ENCODE measurements around the gene SYT3. TPM values are rescaled to one million over a fixed set of nuclear protein-coding genes. Genes with fewer than 3 reads are reported as not detected.

SYT3 gene
- total and polyA plus RNA-seq, 2 of the 8 experiments (the other 6 are each of a cell fraction or from before 2014, with no cell fraction given): 6.7 to 17.3 TPM

DNA sequence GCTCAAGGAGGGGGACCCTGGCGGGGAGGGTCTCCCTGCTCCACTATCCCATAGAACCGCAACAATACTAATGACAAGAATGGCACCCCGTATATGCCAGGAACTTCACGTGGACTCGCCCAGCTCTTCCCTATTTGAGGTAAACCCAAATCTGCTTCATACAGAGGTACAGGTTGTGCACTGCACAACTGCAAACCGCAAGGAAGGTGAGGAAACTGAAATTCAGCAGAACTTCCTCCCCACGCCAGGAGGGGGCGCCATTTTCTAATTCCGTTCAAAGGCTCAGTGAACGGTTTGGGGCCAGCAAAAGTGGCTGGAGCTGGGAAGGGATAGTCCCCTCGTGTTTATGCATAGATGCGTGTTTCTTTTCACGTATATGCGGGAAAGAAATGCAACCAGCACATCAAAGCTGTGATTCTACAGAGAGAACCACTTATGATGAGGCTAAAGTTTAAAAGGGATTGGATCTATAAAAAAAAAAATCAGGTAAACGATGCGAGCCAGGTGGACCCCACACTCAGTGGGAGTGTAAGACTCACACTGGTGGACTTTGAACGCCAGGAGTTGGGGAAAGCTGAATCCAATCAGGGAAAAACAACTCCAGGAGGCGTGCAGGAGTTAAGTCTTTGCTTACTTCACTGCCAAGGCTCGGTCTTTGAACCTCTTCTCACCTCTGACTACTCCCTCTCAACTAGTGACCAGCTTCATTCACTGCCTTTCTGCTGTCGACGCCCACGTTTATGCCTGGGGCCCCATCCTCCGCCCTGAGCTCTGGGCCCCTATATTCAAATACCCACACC is 29.8 kb upstream of the SYT3 start:
- Histone ChIP-seq H3K79me1 (ENCODE audit: low read depth, low read length) (no peaks in the 10 kb centered on the region), H3K23me2 (ENCODE audit: low read depth, low read length) (peaks cover 1% of the 10 kb centered on the region; the same call in 1 of the 2 replicates)

More for the DNA sequence above, 29.8 kb upstream of the SYT3 start:
- Histone ChIP-seq H3K4me1 (replicated peaks in 1 of 4; ENCODE audit: control insufficient read depth in 3 of 4, insufficient read depth in 4 of 4, low read length in 3 of 4) (peaks cover 0 to 8% (median 4%) of the 10 kb centered on the region in 4 experiments; a peak in 5 of 7 replicates), H4K8ac (ENCODE audit: extremely low read depth, insufficient read depth, low read length) (no peak overlapping the region), H2BK5ac (ENCODE audit: low read depth, low read length) (no peak overlapping the region), H2BK20ac (ENCODE audit: low read length) (no peak overlapping the region), H2BK120ac (replicated peaks; ENCODE audit: low read depth, low read length) (no peak overlapping the region), H3K4me2 (ENCODE audit: insufficient read depth in 1 of 2, low read depth in 2 of 2, low read length in 2 of 2) (no peak overlapping the region), H3K79me2 (ENCODE audit: control insufficient read depth in 1 of 2, insufficient read depth in 2 of 2, low read length in 2 of 2) (no peaks in the 10 kb centered on the region), H2AK5ac (ENCODE audit: low read depth, low read length) (0 out of 2 replicates have a peak overlapping the region, but pooled peaks have one; percentile 15), H4K5ac (ENCODE audit: insufficient read length, low read depth, low read length) (no peak overlapping the region), H3K23ac (ENCODE audit: insufficient read length) (no peak overlapping the region), H4K91ac (replicated peaks; ENCODE audit: insufficient read length, low read length) (no peak overlapping the region), H3K14ac (ENCODE audit: insufficient read length) (no peak overlapping the region), H2AFZ (ENCODE audit: low read length) (no peak overlapping the region), H2BK15ac (ENCODE audit: low read length) (0 out of 2 replicates have a peak overlapping the region, but pooled peaks have one; percentile 72), H4K20me1 (replicated peaks in 1 of 2; ENCODE audit: control insufficient read depth in 1 of 2, insufficient read depth in 2 of 2, low read length in 2 of 2) (peaks cover 0 to 4% of the 10 kb centered on the region in 2 experiments), H3K18ac (ENCODE audit: extremely low read depth, low read length) (no peak overlapping the region), H3K9ac (replicated peaks in 1 of 4; ENCODE audit: extremely low read depth in 1 of 4, low read depth in 3 of 4, low read length in 3 of 4) (no peak overlapping the region), H3K4me3 (ENCODE audit: extremely low read depth in 1 of 4, insufficient read depth in 2 of 4, low read depth in 3 of 4, low read length in 4 of 4) (no peak overlapping the region), H3K27me3 (replicated peaks in 1 of 4; ENCODE audit: control insufficient read depth in 3 of 4, extremely low read depth in 1 of 4, insufficient read depth in 3 of 4, low read length in 3 of 4) (peaks cover 27 to 46% (median 42%) of the 10 kb centered on the region in 4 experiments), H2BK12ac (ENCODE audit: low read depth, low read length) (no peak overlapping the region), H3K36me3 (ENCODE audit: control insufficient read depth in 2 of 4, insufficient read depth in 4 of 4, low read length in 3 of 4) (no peaks in the 10 kb centered on the region; a peak in 1 of 8 replicates), H3K4ac (replicated peaks; ENCODE audit: insufficient read length, low read depth, low read length) (no peak overlapping the region), H3K27ac (ENCODE audit: low read depth, low read length) (no peak overlapping the region), H3K9me3 (ENCODE audit: insufficient read depth in 2 of 2, low read depth in 1 of 2, low read length in 1 of 2) (0 out of 4 replicates have a peak, but pooled peaks cover 0 to 1% of the 10 kb centered on the region in 2 experiments), H3K56ac (replicated peaks; ENCODE audit: insufficient read length, low read depth, low read length) (no peak overlapping the region)
- 60% methylated on average over 23 of the region's 23 CpGs; no CpG with 5 or more reads in 1 of the 2 experiments for WGBS, 2 experiments (ENCODE audit: extremely low coverage in 1 of 2, insufficient coverage in 1 of 2, insufficient read length in 1 of 2, insufficient replicate concordance in 2 of 2, low coverage in 1 of 2, low lambda C conversion rate in 2 of 2, missing lambda C conversion rate in 1 of 2)
- peak; percentile 45 to 49 for TF ChIP-seq RAD21 (IDR thresholded peaks at IDR 0.05 in 1 of 2, conservative IDR thresholded peaks at IDR 0.05 in 1 of 2; ENCODE audit: low read depth in 2 of 2, low read length in 2 of 2)
- TF ChIP-seq KDM1A (IDR thresholded peaks at IDR 0.05; ENCODE audit: borderline replicate concordance, low read length): peak; percentile 68; the same call in 1 of the 2 replicates
- peak; percentile 93 for TF ChIP-seq BACH1 (IDR thresholded peaks at IDR 0.05; ENCODE audit: low read length)
- TF ChIP-seq CTCF (IDR thresholded peaks at IDR 0.05; ENCODE audit: control extremely low read depth in 1 of 3, insufficient read depth in 1 of 3, low read depth in 1 of 3, low read length in 3 of 3): peak; percentile 58 to 83 (median 68)
- no peak for TF ChIP-seq EZH2 (IDR thresholded peaks at IDR 0.05; ENCODE audit: low read depth, low read length, severe bottlenecking)
- TF ChIP-seq HDAC2 (IDR thresholded peaks at IDR 0.05; ENCODE audit: borderline replicate concordance in 1 of 2, low read depth in 2 of 2, low read length in 2 of 2): peak; percentile 84 to 98; a peak in 3 of 4 replicates
- CTCF ChIA-PET (ENCODE audit: partially characterized antibody): interaction anchor here (0.5 to 3.9 kb wide), 44 partner anchors 9 to 573 kb away, joined by 3 to 28 read pairs (median 4); partner anchors contain the start of genes C19orf81 and CLEC11A
- peak in 1 of 2 experiments; percentile 67 for DNase-seq (ENCODE audit: low read depth in 1 of 2, low spot score in 2 of 2)
- POLR2A ChIA-PET (ENCODE audit: partially characterized antibody): interaction anchor here (0.6 to 1.8 kb wide), 4 partner anchors 9 to 59 kb away, joined by 3 to 14 read pairs (median 4); no protein-coding TSS in a partner anchor
- no peak for FAIRE-seq

Data from H1 (cell line).